ENCODE results near the gene JAML.

The JAML gene

DNA sequence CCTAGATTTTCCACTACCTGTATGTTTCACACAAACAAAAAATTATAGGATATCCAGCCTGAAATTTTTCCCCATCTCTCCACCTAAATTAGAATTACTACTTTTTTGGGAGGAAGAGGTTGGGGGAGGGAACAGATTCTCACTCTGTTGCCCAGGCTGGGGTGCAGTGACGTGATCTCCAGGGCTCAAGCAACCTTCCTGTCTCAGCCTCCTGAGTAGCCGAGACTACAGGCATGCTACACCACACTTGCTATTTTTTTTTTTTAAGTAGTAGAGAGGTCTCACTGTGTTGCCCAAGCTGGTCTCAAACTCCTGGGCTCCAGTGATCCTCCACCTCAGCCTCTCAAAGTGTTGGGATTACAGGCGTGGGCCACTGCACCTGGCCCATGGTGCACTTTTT, 9.5 kb downstream of the JAML start:
- no peak for DNase-seq

- peak in 2 of 14 donors; percentile 5 to 8 for DNase-seq
Measured at GRCh38 chr11:118214210-118214914, 10.4 kb downstream of the JAML start.

DNA sequence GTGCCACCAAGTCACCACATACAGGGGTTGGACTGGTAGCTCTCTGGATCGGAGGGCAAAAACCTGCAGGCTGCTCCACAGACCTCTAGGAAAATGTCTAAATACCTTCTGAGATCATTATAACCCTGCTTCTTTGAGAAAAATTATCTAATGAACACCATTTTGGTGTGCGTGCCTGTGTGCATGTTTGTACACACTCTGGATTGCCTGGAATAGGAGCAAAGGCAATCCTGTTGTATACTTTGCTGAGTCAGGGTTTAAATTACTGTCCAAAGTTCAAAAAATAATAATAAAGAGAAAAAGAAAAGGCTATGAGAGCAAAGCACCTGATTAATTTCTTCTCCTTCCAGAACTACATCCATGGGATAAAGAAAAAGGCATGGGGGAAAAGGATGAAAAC, 11.0 kb downstream of the JAML start:
- DNase-seq, result no peak

DNA sequence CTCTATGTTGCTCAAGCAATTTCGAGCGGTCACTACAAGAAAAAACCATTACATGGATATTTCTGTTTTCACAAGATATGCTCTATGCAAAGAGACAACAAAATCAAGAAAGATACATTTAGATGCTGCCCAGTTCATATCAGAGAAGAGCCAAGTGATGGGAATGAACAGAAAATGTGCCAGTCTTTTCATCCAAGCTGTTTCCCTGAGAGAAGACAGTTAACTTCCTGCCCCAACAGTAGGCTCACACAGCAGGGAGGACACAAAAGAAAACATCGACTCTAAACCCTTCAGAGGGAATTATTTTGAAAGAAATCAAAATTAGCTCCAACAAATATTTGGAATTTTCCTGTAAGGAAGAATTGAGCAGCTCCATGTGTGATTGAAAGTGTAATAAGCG, 11.6 kb downstream of the JAML start:
- peak in 1 of 14 donors; percentile 83 for DNase-seq

- peak in 1 of 14 donors; percentile 83 for DNase-seq
Measured at GRCh38 chr11:118212781-118213191, 12.0 kb downstream of the JAML start.

- DNase-seq, result peak in 1 of 14 donors; percentile 10
Measured at GRCh38 chr11:118212131-118212725, 12.6 kb downstream of the JAML start.

GRCh38 chr11:118211006-118211405, 13.8 kb downstream of the JAML start:
- DNase-seq, result peak in 1 of 14 donors; percentile 35

GRCh38 chr11:118210323-118210722, 14.5 kb downstream of the JAML start:
- no peak for DNase-seq

- DNase-seq, result no peak
Measured at GRCh38 chr11:118209033-118209432, 15.8 kb downstream of the JAML start.

GRCh38 chr11:118207079-118207478, 17.7 kb downstream of the JAML start:
- DNase-seq, result no peak

GRCh38 chr11:118206391-118207031, 18.3 kb downstream of the JAML start:
- DNase-seq, result peak in 1 of 14 donors; percentile 8

DNA sequence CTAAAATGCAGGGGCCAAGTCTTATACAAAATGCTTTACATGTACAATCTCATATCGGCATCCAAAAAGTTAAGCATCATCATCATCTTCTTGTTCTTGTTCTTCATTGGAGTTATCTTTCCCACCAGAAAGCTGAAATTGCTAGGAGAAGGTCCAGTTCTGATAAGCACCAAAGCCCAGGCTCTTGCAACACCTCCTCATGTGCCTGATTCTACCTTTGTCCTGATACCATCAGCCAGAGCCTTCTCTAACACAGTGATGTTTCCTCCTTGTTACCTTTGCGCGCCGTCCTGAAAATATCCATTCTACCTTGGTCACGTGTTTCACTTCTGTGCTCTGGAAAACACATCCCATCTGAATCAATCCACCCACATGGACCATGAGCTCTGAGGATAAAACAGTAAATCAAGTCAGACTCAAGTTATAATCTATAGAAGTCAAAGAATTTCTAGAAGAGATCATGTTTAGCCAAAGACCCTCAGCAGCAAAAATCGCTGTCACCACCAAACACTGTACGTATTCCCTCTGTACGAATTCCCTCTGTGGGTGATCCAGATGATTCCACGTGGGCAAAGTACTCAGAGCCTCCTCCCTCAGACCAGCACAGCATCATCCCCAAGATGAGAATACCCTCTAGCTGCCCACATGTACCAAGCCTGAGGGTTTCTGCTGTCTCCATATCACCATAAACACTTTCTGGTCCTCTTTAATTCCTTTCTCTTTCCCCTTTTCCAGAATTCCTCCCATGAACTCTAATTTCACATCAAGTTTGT, 19.0 kb downstream of the JAML start:
- DNase-seq, result no peak

DNA sequence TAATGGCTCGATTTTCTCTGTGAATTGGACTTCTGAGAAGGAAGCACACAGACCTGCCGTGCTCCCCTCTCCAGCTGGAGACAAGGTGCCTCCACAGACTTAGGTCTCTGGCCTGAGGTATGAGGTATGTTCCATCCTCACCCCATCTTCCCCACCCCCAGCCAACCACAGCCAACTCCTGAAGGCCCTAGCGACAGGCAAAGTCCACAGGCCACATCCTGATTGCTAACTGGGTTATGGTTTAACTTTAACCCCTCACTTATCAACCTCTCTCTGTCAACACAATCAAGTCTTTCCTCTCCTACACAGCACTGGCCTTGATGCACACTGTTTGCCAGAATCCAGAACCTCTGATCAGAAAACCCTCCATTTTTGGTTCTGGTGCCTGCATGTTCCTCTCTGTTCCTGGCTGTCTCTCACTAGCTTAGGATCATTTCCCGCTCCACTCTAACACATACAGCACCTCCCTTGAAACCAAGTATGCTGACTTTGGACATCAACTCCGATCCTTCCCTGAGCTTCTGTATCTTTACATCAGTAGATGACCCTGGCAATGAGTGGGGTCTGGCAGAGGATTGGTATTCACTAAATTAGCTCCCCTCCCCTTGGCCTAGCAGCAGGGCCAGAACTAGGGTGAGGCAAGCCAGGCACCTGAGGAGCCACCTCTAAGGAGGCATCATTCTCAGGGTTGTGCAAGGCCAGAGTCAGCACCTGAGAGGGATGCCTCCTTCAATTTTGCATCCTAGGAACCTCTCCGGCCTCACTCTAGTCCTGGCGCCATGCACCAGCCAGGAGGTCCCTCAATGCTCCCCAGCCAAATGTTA, 22.0 kb downstream of the JAML start:
- no peak for DNase-seq

DNA sequence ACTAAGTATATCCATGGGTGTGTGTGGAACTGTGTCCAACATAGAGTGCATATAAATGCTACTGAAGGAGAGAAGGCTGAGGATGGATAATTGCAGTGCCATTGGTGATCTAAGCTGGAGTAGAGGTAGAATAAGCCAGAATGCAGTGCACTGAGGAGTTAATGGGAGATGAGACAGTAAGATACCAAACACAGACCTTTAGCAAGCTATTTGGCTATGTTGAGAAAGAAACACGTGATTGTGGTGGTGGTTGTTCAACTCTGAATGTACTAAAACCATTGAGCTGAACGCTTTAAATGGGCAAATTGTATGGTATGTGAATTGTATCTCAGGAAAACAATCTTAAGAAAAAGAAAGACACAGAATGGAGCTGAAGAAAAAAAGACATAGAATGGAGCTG, 22.8 kb downstream of the JAML start:
- DNase-seq, result no peak

DNA sequence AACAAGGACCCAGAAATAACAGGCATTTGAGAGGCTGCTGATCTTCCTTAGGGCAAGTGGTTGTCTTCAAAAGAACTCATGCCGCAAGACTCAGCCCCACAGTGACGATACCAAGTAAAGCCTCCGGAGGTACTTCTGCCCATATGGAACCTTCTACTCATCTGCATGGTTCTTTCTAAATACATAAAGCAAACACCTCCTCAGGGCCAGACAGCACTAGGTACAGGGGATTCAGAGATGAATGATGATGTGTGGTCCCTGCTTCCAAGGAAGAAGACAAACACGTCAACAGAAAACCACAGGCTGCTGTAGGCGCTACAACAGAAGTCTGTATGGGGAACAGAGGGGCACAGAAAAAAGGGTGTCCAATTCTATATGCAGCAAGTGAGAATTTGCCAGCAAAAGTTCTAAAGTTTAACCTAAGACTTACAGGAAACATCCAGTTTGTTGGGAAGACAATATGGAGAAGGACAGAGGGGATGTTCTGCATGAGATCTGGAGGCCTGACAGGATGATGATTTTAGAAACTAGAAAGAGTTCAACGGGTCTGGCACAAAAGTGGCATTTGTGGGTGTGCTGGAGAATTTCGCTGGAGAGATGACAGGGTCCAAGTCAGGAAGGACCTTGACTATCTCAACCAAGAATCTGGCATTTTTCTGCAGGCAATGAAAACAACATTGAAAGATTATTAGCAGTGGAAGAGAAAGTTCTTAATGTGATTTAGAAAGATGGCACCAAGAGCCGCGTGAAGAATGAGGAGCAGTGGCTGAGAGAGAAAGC, 23.7 kb downstream of the JAML start:
- no peak for DNase-seq

- DNase-seq, result no peak
Measured at GRCh38 chr11:118200497-118200896, 24.3 kb downstream of the JAML start.

DNA sequence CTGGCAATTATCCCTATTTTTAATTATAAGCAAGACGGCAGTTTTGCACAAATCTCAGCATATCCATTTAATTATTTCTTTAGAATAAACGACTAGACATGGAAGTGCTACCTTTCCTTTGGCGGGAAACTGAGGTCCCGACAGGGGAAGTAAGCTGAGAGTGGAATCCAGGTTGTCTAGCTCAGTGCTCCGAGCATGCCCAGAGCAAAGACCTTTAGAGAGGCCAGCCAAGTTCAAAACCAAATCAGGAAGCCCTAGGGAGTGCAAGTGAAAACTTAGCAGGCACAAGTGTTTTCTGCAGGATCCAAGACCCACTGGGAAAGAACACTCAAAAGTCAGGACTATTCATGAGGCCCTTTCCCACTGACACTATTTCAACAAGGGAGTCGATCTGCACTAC, 25.7 kb downstream of the JAML start:
- DNase-seq, result no peak

DNA sequence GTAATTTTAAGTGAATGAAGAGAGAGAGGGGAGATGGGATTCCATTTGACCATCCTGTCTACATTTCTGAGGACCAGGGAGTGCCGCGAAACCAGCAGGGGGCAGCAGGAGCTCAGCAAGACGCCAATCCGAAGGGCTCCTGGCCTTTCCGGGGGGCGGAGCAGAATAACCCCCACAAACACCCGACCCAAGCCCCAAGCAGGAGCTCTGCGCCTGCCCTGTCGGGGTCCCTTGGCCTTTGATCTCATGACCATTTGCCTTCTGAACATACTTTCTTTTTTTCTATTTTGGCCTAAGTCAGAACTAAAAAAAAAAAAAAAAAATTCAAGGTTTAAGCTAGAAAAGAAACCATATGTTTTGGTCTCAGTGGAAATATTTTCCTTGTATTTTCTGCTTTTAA, 26.4 kb downstream of the JAML start:
- peak in 11 of 14 donors; percentile 11 to 74 (median 36) for DNase-seq

DNA sequence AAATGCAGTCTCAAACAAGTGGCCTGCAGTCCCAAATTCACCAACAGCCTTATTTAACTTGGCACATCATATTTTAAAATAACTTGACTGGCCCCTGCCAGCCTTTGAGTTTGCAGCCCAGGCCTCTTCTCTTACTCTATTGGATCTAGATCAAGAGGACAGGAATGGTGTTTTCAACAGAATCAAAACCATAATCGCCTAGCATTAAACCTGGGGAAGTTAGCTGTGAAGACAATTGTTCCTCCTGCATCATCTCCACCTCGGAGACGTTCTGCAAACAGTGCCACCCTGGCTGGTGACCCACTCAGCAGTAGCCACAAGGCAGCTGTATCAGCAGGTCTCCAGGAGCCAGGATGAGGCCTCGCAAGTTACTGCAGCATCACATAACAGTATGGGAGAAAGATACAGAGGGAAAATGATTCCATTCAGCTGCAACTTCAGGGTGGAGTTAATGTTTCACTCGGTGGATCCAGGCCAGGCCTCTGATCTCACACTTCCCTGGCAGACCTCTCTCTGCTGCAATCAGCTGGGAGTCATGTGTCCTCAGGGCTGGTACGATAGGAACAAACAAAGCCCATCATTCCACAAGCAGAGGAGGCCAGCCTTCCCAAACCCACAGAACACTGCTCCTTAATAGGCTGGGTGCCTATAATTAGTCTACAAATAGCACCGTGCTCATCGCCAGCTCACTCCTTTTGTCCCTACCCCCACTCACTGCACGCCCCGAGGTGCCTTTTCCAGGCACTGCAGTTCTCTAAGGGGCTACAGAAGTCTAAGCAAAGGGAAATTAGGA, 29.8 kb downstream of the JAML start:
- peak in 12 of 14 donors; percentile 22 to 72 (median 50) for DNase-seq

- DNase-seq, result peak in 1 of 14 donors; percentile 28
Measured at GRCh38 chr11:118193910-118194566, 30.8 kb downstream of the JAML start.
